GM19395 (cell line): ENCODE measurements around the gene PAXX.

Experiments used
- ATAC-seq: cut with Tn5 transposase; IDR thresholded peaks from one replicate; pipeline ENCODE4 v1.9.1; 2021; ENCODE audit warnings: mild to moderate bottlenecking, moderate library complexity; ENCODE audit not compliant: unreplicated experiment

PAXX gene

DNA sequence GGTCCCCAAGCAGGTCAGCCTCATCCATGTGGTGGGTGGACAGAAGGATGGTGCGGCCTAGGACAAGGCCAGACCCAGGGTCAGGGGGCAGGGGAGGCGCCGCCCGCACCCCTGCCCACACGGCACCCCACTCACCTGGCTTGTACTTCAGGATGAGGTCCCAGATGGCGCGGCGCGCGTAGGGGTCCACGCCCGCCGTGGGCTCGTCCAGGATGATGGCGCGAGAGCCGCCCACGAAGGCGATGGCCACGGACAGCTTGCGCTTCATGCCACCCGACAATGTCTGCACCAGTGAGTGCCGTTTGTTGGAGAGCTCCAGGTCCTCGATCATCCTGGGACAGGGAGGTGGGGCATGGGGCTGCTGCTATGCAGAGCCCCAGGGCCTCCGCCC, 23.3 kb downstream of the PAXX start:
- no peak for ATAC-seq

DNA sequence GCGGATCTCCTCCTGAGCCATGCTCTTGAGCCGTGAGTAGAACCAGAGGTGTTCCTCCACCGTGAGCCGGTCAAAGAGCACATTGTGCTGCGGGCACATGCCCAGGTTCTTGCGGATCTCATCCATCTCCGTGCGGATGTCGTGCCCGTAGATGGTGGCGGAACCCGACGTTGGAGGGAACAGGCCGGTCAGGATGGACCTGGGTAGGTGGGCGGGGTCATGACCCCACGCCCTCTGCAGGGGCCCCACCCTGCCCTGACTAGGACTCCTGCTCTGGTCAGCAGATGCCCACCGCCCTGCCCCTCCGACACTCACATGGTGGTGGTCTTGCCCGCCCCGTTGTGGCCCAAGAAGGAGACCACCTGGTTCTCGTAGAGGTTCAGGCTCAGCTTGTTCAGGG, 23.8 kb downstream of the PAXX start:
- ATAC-seq = no peak

GRCh38 chr9:137016436-137016835, 24.2 kb downstream of the PAXX start:
- ATAC-seq = no peak

GRCh38 chr9:137017071-137017470, 24.8 kb downstream of the PAXX start:
- no peak for ATAC-seq

GRCh38 chr9:137017791-137018497, 25.7 kb downstream of the PAXX start:
- no peak for ATAC-seq

- no peak for ATAC-seq
These were observed 26.7 kb downstream of the PAXX start for GRCh38 chr9:137018761-137019559.

DNA sequence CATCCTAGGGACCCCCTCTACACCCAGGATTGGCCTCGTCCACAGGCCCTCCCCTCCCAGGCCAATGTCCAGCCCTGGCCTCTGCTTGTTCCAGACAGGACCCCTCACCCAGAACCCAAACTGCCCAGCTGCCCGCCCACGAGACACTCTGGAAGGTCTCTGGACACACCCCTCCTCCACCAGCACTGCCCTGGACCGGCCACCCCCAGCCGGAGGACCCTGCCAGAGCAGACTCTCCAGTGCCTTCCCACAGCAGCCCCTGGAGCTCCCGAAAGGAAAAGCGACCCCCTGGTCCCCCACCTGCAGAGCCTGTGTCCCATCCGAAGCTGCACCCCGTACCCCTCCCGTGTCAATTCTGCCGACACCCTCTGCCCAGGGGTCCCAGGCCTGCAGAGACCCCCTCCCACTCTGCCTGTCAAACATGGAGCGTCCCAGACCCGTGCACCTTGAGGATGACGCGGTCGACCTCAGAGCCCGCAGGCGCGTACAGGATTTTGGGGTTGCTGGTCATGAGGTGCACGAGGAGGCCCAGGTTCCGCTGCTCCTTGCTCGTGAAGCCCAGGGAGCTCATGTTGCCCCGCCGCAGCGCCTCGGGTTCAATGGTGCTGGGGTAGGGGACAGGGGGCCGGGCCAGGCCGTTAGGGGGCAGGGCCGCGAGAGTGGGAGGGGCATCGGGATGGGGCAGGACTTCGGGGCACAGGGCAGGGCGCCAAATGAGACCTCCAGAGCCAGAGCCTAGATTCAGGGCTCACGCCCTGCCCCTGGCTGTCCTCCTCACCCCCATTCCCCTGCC, 27.9 kb downstream of the PAXX start:
- ATAC-seq = no peak

GRCh38 chr9:137020771-137021567, 28.7 kb downstream of the PAXX start:
- no peak for ATAC-seq

GRCh38 chr9:137021568-137021978, 29.4 kb downstream of the PAXX start:
- no peak for ATAC-seq

- no peak for ATAC-seq
These were observed 29.9 kb downstream of the PAXX start for GRCh38 chr9:137021979-137022661.

DNA sequence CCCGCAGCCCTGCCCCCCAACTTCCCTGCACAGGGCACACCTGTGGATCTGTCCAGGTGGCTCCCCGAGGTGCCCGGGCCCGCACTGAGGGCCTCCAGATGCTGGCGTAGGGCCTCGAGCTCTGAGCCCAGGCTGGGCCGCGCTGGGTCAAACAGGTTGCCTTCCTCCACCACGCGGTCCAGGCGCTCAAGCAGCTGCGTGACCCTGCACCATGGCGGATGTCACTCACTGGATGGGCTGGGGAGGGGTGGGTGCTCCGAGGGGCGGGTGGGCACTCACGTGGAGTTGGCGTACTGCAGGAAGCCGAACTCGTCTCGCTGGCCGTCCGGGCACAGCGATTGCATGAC, 30.4 kb downstream of the PAXX start:
- no peak for ATAC-seq

DNA sequence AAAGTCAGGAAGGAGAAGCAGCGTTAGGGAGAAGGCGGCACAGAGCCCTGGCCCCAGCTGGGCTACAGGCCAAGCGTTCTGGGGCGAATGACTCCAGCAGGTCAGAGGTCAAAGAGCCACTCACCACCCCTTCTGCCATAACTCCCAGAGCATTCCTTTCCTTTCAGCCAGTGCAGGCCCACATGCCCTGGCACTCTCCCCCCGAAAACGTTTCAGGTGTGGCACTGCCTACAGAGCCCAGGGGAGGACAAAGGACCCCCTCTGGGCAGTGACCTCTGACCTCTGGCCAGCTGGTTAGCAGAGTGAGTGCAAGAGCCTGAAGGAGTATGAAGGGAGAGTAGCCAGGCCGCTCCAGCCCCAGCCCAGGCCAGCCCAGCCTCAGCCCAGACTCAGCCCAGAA, 30.9 kb downstream of the PAXX start:
- no peak for ATAC-seq

DNA sequence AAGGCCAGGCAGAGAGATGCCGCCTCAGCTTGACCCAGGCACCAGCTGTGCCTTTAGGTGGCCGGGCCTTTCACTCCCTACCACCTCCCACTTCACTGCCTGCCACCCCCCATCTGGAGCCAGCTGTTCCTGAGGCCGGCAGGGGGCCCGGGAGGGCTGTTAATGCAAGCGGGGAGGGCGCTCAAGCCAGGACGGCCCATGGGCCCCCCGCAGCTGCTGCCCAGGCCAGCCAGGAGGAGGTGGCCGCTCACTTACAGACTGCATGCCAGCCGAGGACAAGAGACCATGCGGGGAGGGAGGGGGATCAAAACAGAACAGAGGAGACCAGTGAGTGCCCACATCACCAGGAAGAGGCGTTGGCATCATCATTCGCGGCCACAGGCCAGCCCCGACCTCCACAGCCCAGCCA, 31.4 kb downstream of the PAXX start:
- no peak for ATAC-seq

GRCh38 chr9:137025517-137025966, 33.3 kb downstream of the PAXX start:
- ATAC-seq = no peak

GRCh38 chr9:137026384-137026783, 34.2 kb downstream of the PAXX start:
- no peak for ATAC-seq

DNA sequence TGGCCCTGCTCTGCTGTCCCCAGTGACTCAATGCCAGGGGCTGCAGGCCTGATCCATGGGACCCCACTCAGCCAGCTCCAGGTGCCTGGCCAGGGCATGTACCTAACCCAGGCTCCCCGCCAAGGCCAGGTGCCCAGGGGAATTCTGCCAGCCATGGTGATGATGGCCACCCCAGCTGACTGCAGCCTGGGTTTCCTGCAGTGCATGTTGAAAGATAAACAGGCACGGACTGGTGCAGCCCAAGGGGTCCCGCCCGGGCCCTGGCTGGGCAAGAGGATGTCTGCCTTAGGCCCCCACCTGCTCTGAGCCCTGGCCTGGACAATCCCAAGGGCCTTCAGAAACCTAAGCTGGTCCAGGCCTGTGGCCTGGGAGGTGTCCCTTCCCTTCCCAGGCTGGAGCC, 34.6 kb downstream of the PAXX start:
- no peak for ATAC-seq

GRCh38 chr9:137027369-137028262, 35.4 kb downstream of the PAXX start, which contains the start of gene ABCA2:
Gene ABCA2, minus strand, starts transcription at chr9:137028237. Its CDS starts 97 bp downstream, at chr9:137028140.
- ATAC-seq = no peak

- no peak for ATAC-seq
These were observed 36.2 kb downstream of the PAXX start for GRCh38 chr9:137028263-137029057.
